ENCODE measurements around the gene THBD. TPM values are rescaled to one million over a fixed set of nuclear protein-coding genes. Genes with fewer than 3 reads are reported as not detected.

THBD gene
- total RNA-seq, 4 donors from 2014 or later: 48.1 to 60.3 (median 56.9) TPM

DNA sequence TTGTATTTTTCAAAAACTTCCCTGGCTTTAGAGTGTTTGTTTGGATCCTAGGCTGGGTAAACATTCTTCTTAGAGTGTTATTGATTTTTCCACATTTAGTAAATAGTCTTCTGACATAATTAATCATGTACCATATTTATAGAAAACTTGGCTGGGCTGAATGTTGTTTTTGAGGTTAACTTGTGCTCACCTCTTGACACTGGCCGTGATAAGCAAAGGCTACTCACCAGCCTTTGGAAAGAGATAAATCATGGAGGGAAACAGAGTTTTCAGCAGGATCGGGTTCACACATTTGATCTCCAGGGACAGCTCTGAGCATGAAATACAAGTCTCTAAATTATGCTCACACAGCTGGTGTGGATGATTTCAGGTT is 42.9 kb upstream of the THBD start:
- no peaks in the 10 kb centered on the region for H3K36me3 ChIP-seq
- 26 to 41% methylated on average over 2 of the region's 2 CpGs for WGBS, 2 donors
- no peaks in the 10 kb centered on the region for H3K27me3 ChIP-seq
- no peaks in the 10 kb centered on the region for H3K9me3 ChIP-seq
- TF ChIP-seq POLR2A (IDR thresholded peaks at IDR 0.05): no peak
- peak in 1 of 2 donors; percentile 19 for TF ChIP-seq EP300 (IDR thresholded peaks at IDR 0.05)
- H3K4me1 ChIP-seq: peaks cover 0 to 43% (median 0%) of the 10 kb centered on the region in 4 donors
- no peak for DNase-seq (ENCODE audit: low spot score in 2 of 2)
- H3K4me3 ChIP-seq: no peak overlapping the region
- H3K27ac ChIP-seq: peak overlapping the region in 1 of 4 donors; percentile 40

DNA sequence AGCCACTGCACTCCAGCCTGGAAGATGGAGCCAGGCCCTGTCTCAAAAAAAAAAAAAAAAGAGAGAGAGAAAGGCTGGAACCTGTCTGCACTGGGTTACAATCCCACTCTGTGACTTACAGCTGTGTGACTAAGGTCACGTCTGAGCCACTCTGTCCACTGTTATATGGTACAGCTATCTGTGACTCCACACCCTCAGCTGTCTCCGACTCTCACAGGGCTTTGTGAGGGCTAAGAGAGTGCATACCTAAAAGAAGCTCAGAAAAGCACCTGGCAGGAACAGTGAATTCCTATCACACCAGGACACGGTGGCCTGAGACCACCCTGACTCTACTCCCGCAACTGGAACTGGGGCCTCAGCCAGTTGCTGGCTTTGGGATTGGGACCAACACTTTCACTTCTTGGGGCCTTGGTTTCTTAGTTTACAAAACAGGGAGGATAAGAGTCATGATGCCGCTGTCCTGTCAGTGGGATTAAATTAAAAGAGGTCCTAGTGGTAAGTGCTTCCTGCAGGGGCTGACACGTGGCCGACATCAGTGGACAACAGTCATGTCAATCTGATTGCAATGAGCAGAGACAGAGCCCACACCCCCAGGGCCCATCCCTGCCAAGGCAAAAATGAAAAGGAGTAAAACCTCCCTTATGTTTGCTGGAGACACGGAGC is 42.4 kb upstream of the THBD start:
- peaks cover 0 to 48% (median 0%) of the 10 kb centered on the region in 4 donors for H3K4me1 ChIP-seq
- H3K9me3 ChIP-seq: no peaks in the 10 kb centered on the region
- 52 to 69% methylated on average over 8 of the region's 8 CpGs for WGBS, 2 donors
- DNase-seq (ENCODE audit: low spot score in 2 of 2): no peak
- no peak overlapping the region for H3K4me3 ChIP-seq
- H3K27me3 ChIP-seq: no peaks in the 10 kb centered on the region
- no peaks in the 10 kb centered on the region for H3K36me3 ChIP-seq
- H3K27ac ChIP-seq: peak overlapping the region in 1 of 4 donors; percentile 40
- no peak for TF ChIP-seq POLR2A (IDR thresholded peaks at IDR 0.05)
- TF ChIP-seq EP300 (IDR thresholded peaks at IDR 0.05): no peak
- TF ChIP-seq, protein P1, sequence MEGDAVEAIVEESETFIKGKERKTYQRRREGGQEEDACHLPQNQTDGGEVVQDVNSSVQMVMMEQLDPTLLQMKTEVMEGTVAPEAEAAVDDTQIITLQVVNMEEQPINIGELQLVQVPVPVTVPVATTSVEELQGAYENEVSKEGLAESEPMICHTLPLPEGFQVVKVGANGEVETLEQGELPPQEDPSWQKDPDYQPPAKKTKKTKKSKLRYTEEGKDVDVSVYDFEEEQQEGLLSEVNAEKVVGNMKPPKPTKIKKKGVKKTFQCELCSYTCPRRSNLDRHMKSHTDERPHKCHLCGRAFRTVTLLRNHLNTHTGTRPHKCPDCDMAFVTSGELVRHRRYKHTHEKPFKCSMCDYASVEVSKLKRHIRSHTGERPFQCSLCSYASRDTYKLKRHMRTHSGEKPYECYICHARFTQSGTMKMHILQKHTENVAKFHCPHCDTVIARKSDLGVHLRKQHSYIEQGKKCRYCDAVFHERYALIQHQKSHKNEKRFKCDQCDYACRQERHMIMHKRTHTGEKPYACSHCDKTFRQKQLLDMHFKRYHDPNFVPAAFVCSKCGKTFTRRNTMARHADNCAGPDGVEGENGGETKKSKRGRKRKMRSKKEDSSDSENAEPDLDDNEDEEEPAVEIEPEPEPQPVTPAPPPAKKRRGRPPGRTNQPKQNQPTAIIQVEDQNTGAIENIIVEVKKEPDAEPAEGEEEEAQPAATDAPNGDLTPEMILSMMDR (IDR thresholded peaks at IDR 0.05): no peak

DNA sequence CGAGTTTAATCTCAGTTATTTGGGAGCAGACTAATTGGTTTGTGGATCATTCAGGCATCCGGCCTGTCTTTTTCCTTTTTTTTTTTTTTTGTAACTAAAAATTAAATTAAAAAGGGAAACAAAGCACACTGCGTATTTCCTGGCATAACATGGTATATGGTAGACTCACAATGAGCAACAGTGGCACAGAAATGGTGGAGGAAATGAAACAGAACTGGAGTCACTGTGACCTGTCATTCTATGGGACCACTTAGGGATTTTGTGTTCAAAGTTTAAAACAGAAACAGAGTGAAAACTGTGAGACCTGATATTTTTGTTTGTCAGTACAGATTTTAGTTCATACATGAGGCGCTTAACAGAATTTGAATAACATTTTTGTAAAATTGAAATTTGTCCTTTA is 41.4 kb upstream of the THBD start:
- TF ChIP-seq POLR2A (IDR thresholded peaks at IDR 0.05) (no peak), EP300 (IDR thresholded peaks at IDR 0.05) (no peak)
- TF ChIP-seq, protein P1 (IDR thresholded peaks at IDR 0.05): no peak
- WGBS, 2 donors: 64 to 76% methylated on average over 4 of the region's 4 CpGs
- Histone ChIP-seq H3K36me3 (no peaks in the 10 kb centered on the region), H3K27ac (peak overlapping the region in 1 of 4 donors; percentile 17), H3K9me3 (no peaks in the 10 kb centered on the region), H3K27me3 (no peaks in the 10 kb centered on the region), H3K4me1 (peaks cover 0 to 57% (median 0%) of the 10 kb centered on the region in 4 donors), H3K4me3 (no peak overlapping the region)
- no peak for DNase-seq (ENCODE audit: low spot score in 2 of 2)

GRCh38 chr20:23090147-23090546 is 40.7 kb upstream of the THBD start:
- Histone ChIP-seq H3K4me3 (no peak overlapping the region), H3K9me3 (no peaks in the 10 kb centered on the region), H3K36me3 (no peaks in the 10 kb centered on the region), H3K27ac (peak overlapping the region in 1 of 4 donors; percentile 38), H3K4me1 (peaks cover 0 to 61% (median 0%) of the 10 kb centered on the region in 4 donors), H3K27me3 (no peaks in the 10 kb centered on the region)
- WGBS, 2 donors: 64 to 72% methylated on average over 6 of the region's 6 CpGs
- no peak for DNase-seq (ENCODE audit: low spot score in 2 of 2)
- TF ChIP-seq, protein P1 (IDR thresholded peaks at IDR 0.05): no peak
- no peak for TF ChIP-seq POLR2A (IDR thresholded peaks at IDR 0.05)
- no peak for TF ChIP-seq EP300 (IDR thresholded peaks at IDR 0.05)

- no peak for DNase-seq (ENCODE audit: low spot score in 2 of 2)
- Histone ChIP-seq H3K27ac (peak overlapping the region in 1 of 4 donors; percentile 7), H3K9me3 (no peaks in the 10 kb centered on the region), H3K4me1 (peaks cover 0 to 57% (median 0%) of the 10 kb centered on the region in 4 donors), H3K27me3 (no peaks in the 10 kb centered on the region), H3K36me3 (no peaks in the 10 kb centered on the region), H3K4me3 (no peak overlapping the region)
- WGBS, 2 donors: 91 to 96% methylated on average over 6 to 8 of the region's 8 CpGs
- TF ChIP-seq POLR2A (IDR thresholded peaks at IDR 0.05): no peak
Observed at GRCh38 chr20:23088866-23089265, 39.4 kb upstream of the THBD start.

DNA sequence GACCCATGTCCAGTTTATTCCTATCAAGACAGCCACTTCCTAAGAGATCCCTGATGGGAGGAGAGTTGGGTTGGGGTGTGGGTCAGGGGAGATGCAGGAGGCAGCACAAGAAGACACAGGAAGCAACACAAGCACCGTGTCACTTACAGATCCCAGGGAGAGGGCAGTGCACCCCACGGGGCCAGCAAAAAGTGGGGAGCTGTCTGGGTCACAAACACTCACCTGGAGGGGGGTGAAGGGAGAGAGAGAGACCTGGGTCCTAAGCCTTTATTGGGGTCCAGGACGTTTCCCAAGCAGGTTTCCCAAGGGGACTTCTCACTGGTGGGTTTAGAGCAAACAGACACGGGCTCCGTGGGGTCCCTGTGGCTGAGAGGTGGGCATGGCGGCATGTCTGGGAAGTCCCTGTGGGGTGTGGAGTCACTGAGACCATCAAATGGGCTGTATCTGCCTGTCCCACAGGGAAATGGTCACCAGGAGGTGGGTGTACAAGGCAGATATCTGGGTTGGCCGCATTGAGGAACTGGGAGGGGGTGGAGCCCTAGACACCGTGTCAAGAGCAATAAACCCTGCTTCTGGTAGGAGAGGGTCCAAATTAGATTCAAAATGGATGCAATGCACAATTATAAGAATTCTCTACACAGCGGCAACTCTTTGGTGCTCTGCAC is 38.2 kb upstream of the THBD start:
- 82 to 88% methylated on average over 9 of the region's 9 CpGs for WGBS, 2 donors
- DNase-seq (ENCODE audit: low spot score in 2 of 2): no peak
- no peaks in the 10 kb centered on the region for H3K27me3 ChIP-seq
- H3K4me1 ChIP-seq: peaks cover 0 to 50% (median 0%) of the 10 kb centered on the region in 4 donors
- TF ChIP-seq POLR2A (IDR thresholded peaks at IDR 0.05) (no peak), EP300 (IDR thresholded peaks at IDR 0.05) (no peak)
- TF ChIP-seq, protein P1 (IDR thresholded peaks at IDR 0.05): no peak
- H3K27ac ChIP-seq: peak overlapping the region in 3 of 4 donors; percentile 26 to 87 (median 87)
- H3K9me3 ChIP-seq: no peaks in the 10 kb centered on the region
- no peak overlapping the region for H3K4me3 ChIP-seq
- H3K36me3 ChIP-seq: no peaks in the 10 kb centered on the region
